Measurements from ENCODE around the gene RAB27A. TPM values are rescaled to one million over a fixed set of nuclear protein-coding genes. Genes with fewer than 3 reads are reported as not detected.

Gene RAB27A
- total RNA-seq, 1 experiment from 2014 or later: 28.9 TPM

- Mint-ChIP-seq H3K36me3 (ENCODE audit: insufficient read depth, unreplicated experiment) (no peaks in the 10 kb centered on the region), H3K9me3 (ENCODE audit: low read depth, unreplicated experiment) (no peaks in the 10 kb centered on the region), H3K27me3 (ENCODE audit: unreplicated experiment) (no peaks in the 10 kb centered on the region), H3K27ac (ENCODE audit: unreplicated experiment) (no peak overlapping the region), H3K4me1 (ENCODE audit: low read depth, unreplicated experiment) (no peaks in the 10 kb centered on the region), H3K4me3 (ENCODE audit: low read depth, unreplicated experiment) (no peak overlapping the region)
- TF ChIP-seq CTCF (IDR thresholded peaks at IDR 0.05; ENCODE audit: unreplicated experiment): no peak
- CTCF ChIA-PET: no interaction called here
- no peak for DNase-seq
- intact Hi-C loops (cut with micrococcal nuclease; ENCODE audit: unreplicated experiment): no loop called here
- no TSS peak for BruUV-seq (replicated peaks)
Measured at GRCh38 chr15:55247311-55247710, 42.3 kb downstream of the RAB27A start.

DNA sequence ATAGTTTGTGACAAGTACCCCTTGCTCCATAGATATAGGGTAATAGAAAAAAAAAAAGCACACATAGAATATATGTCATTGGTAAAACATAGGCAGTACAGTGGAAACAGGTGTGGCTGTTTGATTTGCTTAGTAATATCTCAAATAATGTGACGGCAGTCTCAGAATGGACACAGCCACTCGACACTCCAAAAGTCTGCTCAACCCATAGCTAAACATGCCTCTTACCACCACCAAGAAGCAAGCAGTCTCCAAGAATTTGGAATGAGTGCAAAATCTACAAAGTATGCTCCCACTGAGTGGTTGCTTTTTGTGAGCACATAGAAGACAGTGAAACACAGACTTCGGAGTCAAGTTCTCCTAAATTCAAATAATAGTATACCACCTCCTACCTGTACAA lies 43.0 kb downstream of the RAB27A start:
- intact Hi-C loops (cut with micrococcal nuclease; ENCODE audit: unreplicated experiment): no loop called here
- H3K4me3 Mint-ChIP-seq (ENCODE audit: low read depth, unreplicated experiment): no peak overlapping the region
- H3K36me3 Mint-ChIP-seq (ENCODE audit: insufficient read depth, unreplicated experiment): no peaks in the 10 kb centered on the region
- DNase-seq: no peak
- TF ChIP-seq CTCF (IDR thresholded peaks at IDR 0.05; ENCODE audit: unreplicated experiment): no peak
- no peaks in the 10 kb centered on the region for H3K9me3 Mint-ChIP-seq (ENCODE audit: low read depth, unreplicated experiment)
- H3K4me1 Mint-ChIP-seq (ENCODE audit: low read depth, unreplicated experiment): no peaks in the 10 kb centered on the region
- H3K27ac Mint-ChIP-seq (ENCODE audit: unreplicated experiment): no peak overlapping the region
- CTCF ChIA-PET: no interaction called here
- H3K27me3 Mint-ChIP-seq (ENCODE audit: unreplicated experiment): no peaks in the 10 kb centered on the region
- BruUV-seq (replicated peaks): no TSS peak

DNA sequence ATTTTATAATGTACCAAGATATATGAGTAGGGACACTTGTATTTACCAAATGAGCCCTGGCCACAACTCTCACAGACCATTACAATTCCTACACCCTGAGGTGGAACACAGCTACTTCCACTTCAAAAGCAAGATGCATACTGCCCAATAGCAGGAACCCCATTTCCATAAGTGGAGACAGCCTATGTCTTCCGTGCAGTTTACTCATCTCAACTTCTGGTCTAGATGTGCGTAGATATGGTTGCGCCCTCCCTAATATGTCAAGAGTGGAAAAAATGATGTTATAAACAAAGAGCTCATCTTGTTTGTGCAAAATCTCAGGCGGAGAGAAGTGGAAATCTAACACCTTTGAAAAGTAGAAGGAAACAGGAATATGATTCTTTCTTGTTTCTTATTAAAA lies 44.6 kb downstream of the RAB27A start:
- TF ChIP-seq CTCF (IDR thresholded peaks at IDR 0.05; ENCODE audit: unreplicated experiment): no peak
- H3K27me3 Mint-ChIP-seq (ENCODE audit: unreplicated experiment): no peaks in the 10 kb centered on the region
- intact Hi-C loops (cut with micrococcal nuclease; ENCODE audit: unreplicated experiment): no loop called here
- no peaks in the 10 kb centered on the region for H3K36me3 Mint-ChIP-seq (ENCODE audit: insufficient read depth, unreplicated experiment)
- no peaks in the 10 kb centered on the region for H3K9me3 Mint-ChIP-seq (ENCODE audit: low read depth, unreplicated experiment)
- H3K4me3 Mint-ChIP-seq (ENCODE audit: low read depth, unreplicated experiment): no peak overlapping the region
- DNase-seq: no peak
- H3K27ac Mint-ChIP-seq (ENCODE audit: unreplicated experiment): no peak overlapping the region
- CTCF ChIA-PET: interaction anchor here (1.5 kb wide), 1 partner anchor 163 kb away, joined by 4 read pairs; the partner anchor contains the start of genes CCPG1 and PIERCE2
- no peaks in the 10 kb centered on the region for H3K4me1 Mint-ChIP-seq (ENCODE audit: low read depth, unreplicated experiment)
- BruUV-seq (replicated peaks): no TSS peak

- Mint-ChIP-seq H3K4me3 (ENCODE audit: low read depth, unreplicated experiment) (no peak overlapping the region), H3K9me3 (ENCODE audit: low read depth, unreplicated experiment) (no peaks in the 10 kb centered on the region), H3K36me3 (ENCODE audit: insufficient read depth, unreplicated experiment) (no peaks in the 10 kb centered on the region), H3K4me1 (ENCODE audit: low read depth, unreplicated experiment) (no peaks in the 10 kb centered on the region), H3K27ac (ENCODE audit: unreplicated experiment) (no peak overlapping the region), H3K27me3 (ENCODE audit: unreplicated experiment) (no peaks in the 10 kb centered on the region)
- no peak for DNase-seq
- BruUV-seq (replicated peaks): no TSS peak
- CTCF ChIA-PET: no interaction called here
- TF ChIP-seq CTCF (IDR thresholded peaks at IDR 0.05; ENCODE audit: unreplicated experiment): no peak
- intact Hi-C loops (cut with micrococcal nuclease; ENCODE audit: unreplicated experiment): no loop called here
Measured at GRCh38 chr15:55241891-55242290, 47.7 kb downstream of the RAB27A start.
